ENCODE data around the gene C2orf76.

GRCh38 chr2:119376810-119377209 lies 10.2 kb upstream of the C2orf76 start:
- TF ChIP-seq, protein P1, sequence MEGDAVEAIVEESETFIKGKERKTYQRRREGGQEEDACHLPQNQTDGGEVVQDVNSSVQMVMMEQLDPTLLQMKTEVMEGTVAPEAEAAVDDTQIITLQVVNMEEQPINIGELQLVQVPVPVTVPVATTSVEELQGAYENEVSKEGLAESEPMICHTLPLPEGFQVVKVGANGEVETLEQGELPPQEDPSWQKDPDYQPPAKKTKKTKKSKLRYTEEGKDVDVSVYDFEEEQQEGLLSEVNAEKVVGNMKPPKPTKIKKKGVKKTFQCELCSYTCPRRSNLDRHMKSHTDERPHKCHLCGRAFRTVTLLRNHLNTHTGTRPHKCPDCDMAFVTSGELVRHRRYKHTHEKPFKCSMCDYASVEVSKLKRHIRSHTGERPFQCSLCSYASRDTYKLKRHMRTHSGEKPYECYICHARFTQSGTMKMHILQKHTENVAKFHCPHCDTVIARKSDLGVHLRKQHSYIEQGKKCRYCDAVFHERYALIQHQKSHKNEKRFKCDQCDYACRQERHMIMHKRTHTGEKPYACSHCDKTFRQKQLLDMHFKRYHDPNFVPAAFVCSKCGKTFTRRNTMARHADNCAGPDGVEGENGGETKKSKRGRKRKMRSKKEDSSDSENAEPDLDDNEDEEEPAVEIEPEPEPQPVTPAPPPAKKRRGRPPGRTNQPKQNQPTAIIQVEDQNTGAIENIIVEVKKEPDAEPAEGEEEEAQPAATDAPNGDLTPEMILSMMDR (IDR thresholded peaks at IDR 0.05) = no peak
- no peak for TF ChIP-seq POLR2A (IDR thresholded peaks at IDR 0.05)

Data from uterus (tissue), 2 donors.